GM18505 (cell line): ENCODE data around the gene ADCY1.

ENCODE experiments used
- ATAC-seq: cut with Tn5 transposase; IDR thresholded peaks from one replicate; pipeline ENCODE4 v1.9.1; 2021; ENCODE audit not compliant: unreplicated experiment
- POLR2A ChIP-seq: IDR thresholded peaks from 4 replicates; pipeline ENCODE4 v1.6.1; 2011; ENCODE audit warnings: borderline replicate concordance; ENCODE audit not compliant: insufficient read depth, insufficient read length; ENCODE audit errors: extremely low read depth

Gene ADCY1

GRCh38 chr7:45681596-45682357 is 107.6 kb downstream of the ADCY1 start:
- TF ChIP-seq POLR2A = no peak
- ATAC-seq = no peak

- no peak for ATAC-seq
- TF ChIP-seq POLR2A = no peak
These were observed 108.2 kb downstream of the ADCY1 start for GRCh38 chr7:45682358-45682735.

- TF ChIP-seq POLR2A = no peak
These were observed 108.8 kb downstream of the ADCY1 start for GRCh38 chr7:45682836-45683555.

GRCh38 chr7:45683556-45684148 is 109.5 kb downstream of the ADCY1 start:
- TF ChIP-seq POLR2A = no peak
- no peak for ATAC-seq

More at GRCh38 chr7:45682836-45683555, 108.8 kb downstream of the ADCY1 start:
- no peak for ATAC-seq

GRCh38 chr7:45684910-45685618 is 110.9 kb downstream of the ADCY1 start:
- no peak for TF ChIP-seq POLR2A
- no peak for ATAC-seq

- TF ChIP-seq POLR2A = no peak
- no peak for ATAC-seq
These were observed 111.6 kb downstream of the ADCY1 start for GRCh38 chr7:45685619-45686240.

- TF ChIP-seq POLR2A = no peak
- no peak for ATAC-seq
These were observed 112.4 kb downstream of the ADCY1 start for GRCh38 chr7:45686441-45687184.

GRCh38 chr7:45687185-45687560 is 113.0 kb downstream of the ADCY1 start:
- no peak for TF ChIP-seq POLR2A
- ATAC-seq = no peak

GRCh38 chr7:45687721-45688120 is 113.6 kb downstream of the ADCY1 start:
- no peak for ATAC-seq

GRCh38 chr7:45688382-45688781 is 114.2 kb downstream of the ADCY1 start:
- ATAC-seq = no peak
- TF ChIP-seq POLR2A = no peak

More at GRCh38 chr7:45687721-45688120, 113.6 kb downstream of the ADCY1 start:
- TF ChIP-seq POLR2A = no peak

- TF ChIP-seq POLR2A = no peak
- no peak for ATAC-seq
These were observed 115.0 kb downstream of the ADCY1 start for GRCh38 chr7:45689011-45689796.
